Activated CD8-positive, alpha-beta memory T cell treated with anti-CD3 and anti-CD28 coated beads for 4 hours (primary cell): ENCODE results near the gene PCSK5.

Source experiments
- DNase-seq, 2 donors: peaks; one replicate each; pipeline ENCODE4 v3.0.0-alpha.2; 2020; ENCODE audit warnings: low read depth in 2 of 2

The PCSK5 gene

GRCh38 chr9:76188905-76189304 is 298.4 kb downstream of the PCSK5 start:
- DNase-seq: no peak

- DNase-seq: no peak
These were observed 301.0 kb downstream of the PCSK5 start for GRCh38 chr9:76191493-76191892.

GRCh38 chr9:76192013-76192412 is 301.5 kb downstream of the PCSK5 start:
- no peak for DNase-seq

GRCh38 chr9:76194896-76195295 is 304.4 kb downstream of the PCSK5 start:
- DNase-seq: no peak

GRCh38 chr9:76198336-76198735 is 307.9 kb downstream of the PCSK5 start:
- no peak for DNase-seq

- no peak for DNase-seq
These were observed 309.8 kb downstream of the PCSK5 start for GRCh38 chr9:76200315-76200714.

- DNase-seq: no peak
These were observed 310.3 kb downstream of the PCSK5 start for GRCh38 chr9:76200745-76201144.

GRCh38 chr9:76203373-76203772 is 312.9 kb downstream of the PCSK5 start:
- no peak for DNase-seq

GRCh38 chr9:76206821-76207220 is 316.3 kb downstream of the PCSK5 start:
- DNase-seq: no peak

GRCh38 chr9:76213751-76214150 is 323.3 kb downstream of the PCSK5 start:
- no peak for DNase-seq

GRCh38 chr9:76215066-76215465 is 324.6 kb downstream of the PCSK5 start:
- no peak for DNase-seq

GRCh38 chr9:76216161-76216649 is 325.7 kb downstream of the PCSK5 start:
- no peak for DNase-seq

GRCh38 chr9:76218117-76218885 is 327.8 kb downstream of the PCSK5 start:
- DNase-seq: no peak

GRCh38 chr9:76218886-76219445 is 328.5 kb downstream of the PCSK5 start:
- no peak for DNase-seq

GRCh38 chr9:76219560-76220151 is 329.2 kb downstream of the PCSK5 start:
- no peak for DNase-seq

GRCh38 chr9:76221423-76221822 is 330.9 kb downstream of the PCSK5 start:
- DNase-seq: no peak

GRCh38 chr9:76223749-76224340 is 333.4 kb downstream of the PCSK5 start:
- DNase-seq: no peak

GRCh38 chr9:76227156-76227555 is 336.7 kb downstream of the PCSK5 start:
- DNase-seq: no peak

GRCh38 chr9:76231001-76231400 is 340.5 kb downstream of the PCSK5 start:
- DNase-seq: no peak

GRCh38 chr9:76232861-76233489 is 342.5 kb downstream of the PCSK5 start:
- no peak for DNase-seq

GRCh38 chr9:76240578-76240977 is 350.1 kb downstream of the PCSK5 start:
- no peak for DNase-seq

- DNase-seq: no peak
These were observed 355.0 kb downstream of the PCSK5 start for GRCh38 chr9:76245518-76245917.
